ENCODE measurements around the gene CSH2. TPM values are rescaled to one million over a fixed set of nuclear protein-coding genes. Genes with fewer than 3 reads are reported as not detected.

CSH2 gene
- total and polyA plus RNA-seq, 9 of the 15 experiments (the other 6 are each of a cell fraction or from before 2014, with no cell fraction given): not detected

DNA sequence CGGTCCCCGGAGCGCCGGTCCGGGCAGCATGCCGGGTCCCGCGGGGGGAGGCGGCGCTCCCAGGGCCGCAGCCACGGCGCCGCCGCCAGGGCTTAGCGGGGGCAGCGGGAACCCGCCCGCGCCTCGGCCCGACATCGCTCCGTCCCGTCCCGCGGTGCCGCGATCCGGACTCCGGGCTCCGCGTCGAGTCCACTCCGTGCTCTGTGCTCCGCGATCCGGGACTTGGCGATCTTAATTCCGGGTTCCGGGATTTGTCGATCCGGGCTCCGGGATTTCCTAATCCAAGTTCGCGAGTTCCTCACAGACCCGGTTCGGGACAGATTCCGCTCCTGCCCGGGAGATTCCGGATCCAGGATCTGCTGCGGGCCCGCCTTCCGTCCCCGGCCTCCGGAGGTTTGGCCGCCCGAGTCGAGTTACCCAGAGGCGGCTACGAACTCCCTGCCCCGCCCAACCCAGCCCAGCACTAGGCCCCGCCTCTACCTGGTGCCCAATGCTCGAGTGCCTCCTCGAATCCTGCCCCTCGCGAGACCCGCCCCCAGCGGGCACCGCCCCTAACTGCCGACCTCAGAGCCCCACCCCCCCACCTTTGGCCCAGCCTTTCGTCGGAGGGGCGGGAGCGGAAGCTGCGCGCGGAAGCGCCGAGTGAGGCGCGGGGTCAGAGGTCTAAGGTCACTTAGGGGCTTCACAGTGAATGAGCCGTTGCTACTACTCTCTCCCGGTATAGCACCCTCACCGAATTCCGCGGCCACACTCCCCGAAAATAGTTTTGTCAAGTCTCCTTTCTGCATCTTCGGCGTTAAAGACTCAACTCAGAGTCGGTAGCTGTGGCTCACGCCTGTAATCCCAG lies 30.7 kb downstream of the CSH2 start, which contains the start of gene SMARCD2 (continued):
- TF ChIP-seq, protein P1, sequence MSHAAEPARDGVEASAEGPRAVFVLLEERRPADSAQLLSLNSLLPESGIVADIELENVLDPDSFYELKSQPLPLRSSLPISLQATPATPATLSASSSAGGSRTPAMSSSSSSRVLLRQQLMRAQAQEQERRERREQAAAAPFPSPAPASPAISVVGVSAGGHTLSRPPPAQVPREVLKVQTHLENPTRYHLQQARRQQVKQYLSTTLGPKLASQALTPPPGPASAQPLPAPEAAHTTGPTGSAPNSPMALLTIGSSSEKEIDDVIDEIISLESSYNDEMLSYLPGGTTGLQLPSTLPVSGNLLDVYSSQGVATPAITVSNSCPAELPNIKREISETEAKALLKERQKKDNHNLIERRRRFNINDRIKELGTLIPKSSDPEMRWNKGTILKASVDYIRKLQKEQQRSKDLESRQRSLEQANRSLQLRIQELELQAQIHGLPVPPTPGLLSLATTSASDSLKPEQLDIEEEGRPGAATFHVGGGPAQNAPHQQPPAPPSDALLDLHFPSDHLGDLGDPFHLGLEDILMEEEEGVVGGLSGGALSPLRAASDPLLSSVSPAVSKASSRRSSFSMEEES (CRISPR knock-in tag; IDR thresholded peaks at IDR 0.05): no peak
- peak; percentile 77 for TF ChIP-seq SMAD1 (IDR thresholded peaks at IDR 0.05; ENCODE audit: low read depth, low read length, partially characterized antibody)
- no peak for TF ChIP-seq ZNF23 (CRISPR knock-in tag; IDR thresholded peaks at IDR 0.05)
- TF ChIP-seq, protein P2, sequence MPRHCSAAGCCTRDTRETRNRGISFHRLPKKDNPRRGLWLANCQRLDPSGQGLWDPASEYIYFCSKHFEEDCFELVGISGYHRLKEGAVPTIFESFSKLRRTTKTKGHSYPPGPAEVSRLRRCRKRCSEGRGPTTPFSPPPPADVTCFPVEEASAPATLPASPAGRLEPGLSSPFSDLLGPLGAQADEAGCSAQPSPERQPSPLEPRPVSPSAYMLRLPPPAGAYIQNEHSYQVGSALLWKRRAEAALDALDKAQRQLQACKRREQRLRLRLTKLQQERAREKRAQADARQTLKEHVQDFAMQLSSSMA (CRISPR knock-in tag; IDR thresholded peaks at IDR 0.05): peak; percentile 73; the same call in 1 of the 2 replicates
- TF ChIP-seq, protein P3, sequence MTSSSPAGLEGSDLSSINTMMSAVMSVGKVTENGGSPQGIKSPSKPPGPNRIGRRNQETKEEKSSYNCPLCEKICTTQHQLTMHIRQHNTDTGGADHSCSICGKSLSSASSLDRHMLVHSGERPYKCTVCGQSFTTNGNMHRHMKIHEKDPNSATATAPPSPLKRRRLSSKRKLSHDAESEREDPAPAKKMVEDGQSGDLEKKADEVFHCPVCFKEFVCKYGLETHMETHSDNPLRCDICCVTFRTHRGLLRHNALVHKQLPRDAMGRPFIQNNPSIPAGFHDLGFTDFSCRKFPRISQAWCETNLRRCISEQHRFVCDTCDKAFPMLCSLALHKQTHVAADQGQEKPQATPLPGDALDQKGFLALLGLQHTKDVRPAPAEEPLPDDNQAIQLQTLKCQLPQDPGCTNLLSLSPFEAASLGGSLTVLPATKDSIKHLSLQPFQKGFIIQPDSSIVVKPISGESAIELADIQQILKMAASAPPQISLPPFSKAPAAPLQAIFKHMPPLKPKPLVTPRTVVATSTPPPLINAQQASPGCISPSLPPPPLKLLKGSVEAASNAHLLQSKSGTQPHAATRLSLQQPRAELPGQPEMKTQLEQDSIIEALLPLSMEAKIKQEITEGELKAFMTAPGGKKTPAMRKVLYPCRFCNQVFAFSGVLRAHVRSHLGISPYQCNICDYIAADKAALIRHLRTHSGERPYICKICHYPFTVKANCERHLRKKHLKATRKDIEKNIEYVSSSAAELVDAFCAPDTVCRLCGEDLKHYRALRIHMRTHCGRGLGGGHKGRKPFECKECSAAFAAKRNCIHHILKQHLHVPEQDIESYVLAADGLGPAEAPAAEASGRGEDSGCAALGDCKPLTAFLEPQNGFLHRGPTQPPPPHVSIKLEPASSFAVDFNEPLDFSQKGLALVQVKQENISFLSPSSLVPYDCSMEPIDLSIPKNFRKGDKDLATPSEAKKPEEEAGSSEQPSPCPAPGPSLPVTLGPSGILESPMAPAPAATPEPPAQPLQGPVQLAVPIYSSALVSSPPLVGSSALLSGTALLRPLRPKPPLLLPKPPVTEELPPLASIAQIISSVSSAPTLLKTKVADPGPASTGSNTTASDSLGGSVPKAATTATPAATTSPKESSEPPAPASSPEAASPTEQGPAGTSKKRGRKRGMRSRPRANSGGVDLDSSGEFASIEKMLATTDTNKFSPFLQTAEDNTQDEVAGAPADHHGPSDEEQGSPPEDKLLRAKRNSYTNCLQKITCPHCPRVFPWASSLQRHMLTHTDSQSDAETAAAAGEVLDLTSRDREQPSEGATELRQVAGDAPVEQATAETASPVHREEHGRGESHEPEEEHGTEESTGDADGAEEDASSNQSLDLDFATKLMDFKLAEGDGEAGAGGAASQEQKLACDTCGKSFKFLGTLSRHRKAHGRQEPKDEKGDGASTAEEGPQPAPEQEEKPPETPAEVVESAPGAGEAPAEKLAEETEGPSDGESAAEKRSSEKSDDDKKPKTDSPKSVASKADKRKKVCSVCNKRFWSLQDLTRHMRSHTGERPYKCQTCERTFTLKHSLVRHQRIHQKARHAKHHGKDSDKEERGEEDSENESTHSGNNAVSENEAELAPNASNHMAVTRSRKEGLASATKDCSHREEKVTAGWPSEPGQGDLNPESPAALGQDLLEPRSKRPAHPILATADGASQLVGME (CRISPR knock-in tag; IDR thresholded peaks at IDR 0.05): 0 out of 2 replicates have a peak, but pooled peaks have one; percentile 72
- TF ChIP-seq ZNF282 (CRISPR knock-in tag; IDR thresholded peaks at IDR 0.05): no peak
- TF ChIP-seq, protein P4, sequence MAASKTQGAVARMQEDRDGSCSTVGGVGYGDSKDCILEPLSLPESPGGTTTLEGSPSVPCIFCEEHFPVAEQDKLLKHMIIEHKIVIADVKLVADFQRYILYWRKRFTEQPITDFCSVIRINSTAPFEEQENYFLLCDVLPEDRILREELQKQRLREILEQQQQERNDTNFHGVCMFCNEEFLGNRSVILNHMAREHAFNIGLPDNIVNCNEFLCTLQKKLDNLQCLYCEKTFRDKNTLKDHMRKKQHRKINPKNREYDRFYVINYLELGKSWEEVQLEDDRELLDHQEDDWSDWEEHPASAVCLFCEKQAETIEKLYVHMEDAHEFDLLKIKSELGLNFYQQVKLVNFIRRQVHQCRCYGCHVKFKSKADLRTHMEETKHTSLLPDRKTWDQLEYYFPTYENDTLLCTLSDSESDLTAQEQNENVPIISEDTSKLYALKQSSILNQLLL (CRISPR knock-in tag; IDR thresholded peaks at IDR 0.05; ENCODE audit: borderline replicate concordance): no peak
- peak; percentile 65; the same call in 1 of the 2 replicates for TF ChIP-seq ZNF384 (IDR thresholded peaks at IDR 0.05; ENCODE audit: low read depth, low read length)
- TF ChIP-seq, protein P5, sequence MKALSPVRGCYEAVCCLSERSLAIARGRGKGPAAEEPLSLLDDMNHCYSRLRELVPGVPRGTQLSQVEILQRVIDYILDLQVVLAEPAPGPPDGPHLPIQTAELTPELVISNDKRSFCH (CRISPR knock-in tag; IDR thresholded peaks at IDR 0.05): no peak
- TF ChIP-seq, protein P5 (tag; IDR thresholded peaks at IDR 0.05): peak; percentile 94
- TF ChIP-seq FOSL1 (tag; conservative IDR thresholded peaks at IDR 0.05): peak; percentile 52; the same call in 1 of the 2 replicates
- TF ChIP-seq POLR2H (tag; IDR thresholded peaks at IDR 0.05; ENCODE audit: low read depth): no peak
- TF ChIP-seq TARDBP (IDR thresholded peaks at IDR 0.05): peak; percentile 91
- peak; percentile 59 for TF ChIP-seq L3MBTL2 (IDR thresholded peaks at IDR 0.05)
- peak; percentile 51 for TF ChIP-seq SETDB1 (IDR thresholded peaks at IDR 0.05; ENCODE audit: low read length)
- TF ChIP-seq DPF2 (IDR thresholded peaks at IDR 0.05): peak; percentile 69; the same call in 1 of the 2 replicates
- peak; percentile 35 for TF ChIP-seq MBD2 (IDR thresholded peaks at IDR 0.05; ENCODE audit: borderline replicate concordance, low read depth)
- TF ChIP-seq PURB (CRISPR knock-in tag; IDR thresholded peaks at IDR 0.05; ENCODE audit: low read depth): no peak

Measured in K562 (cell line).